K562 (cell line): ENCODE results near the gene CFD. TPM values are rescaled to one million over a fixed set of nuclear protein-coding genes. Genes with fewer than 3 reads are reported as not detected.
A peak's percentile ranks its signal among the peaks of the same experiment; 100 is the strongest.

Source experiments
- CTCFL ChIP-seq: IDR thresholded peaks from 2 replicates; pipeline ENCODE4 v1.6.1; 2011; ENCODE audit warnings: borderline replicate concordance, low read depth, mild to moderate bottlenecking, moderate library complexity, low read length; ENCODE audit not compliant: insufficient read depth, poor library complexity, severe bottlenecking
- CUX1 ChIP-seq: fragments of 200-800 bp; sonication (Bioruptor generic); IDR thresholded peaks from 2 replicates; pipeline ENCODE4 v1.6.1; 2016; ENCODE audit warnings: missing genetic modification characterization, missing compliant biosample characterization
- DLX4 ChIP-seq: fragments of 250-450 bp; sonication (Bioruptor Pico); IDR thresholded peaks from 2 replicates; pipeline ENCODE4 v1.6.1; 2021; ENCODE audit warnings: mild to moderate bottlenecking
- FOXA1 ChIP-seq: fragments of 450-650 bp; IDR thresholded peaks from 2 replicates; pipeline ENCODE4 v1.6.1; 2016; ENCODE audit warnings: mild to moderate bottlenecking, borderline replicate concordance
- KDM1A ChIP-seq, 2 experiments: fragments of 450-650 bp; IDR thresholded peaks; 2 replicates each; pipeline ENCODE4 v1.6.1; 2016; ENCODE audit warnings: mild to moderate bottlenecking in 2 of 2
- POLR2B ChIP-seq: fragments of 450-650 bp; IDR thresholded peaks from 2 replicates; pipeline ENCODE4 v1.6.1; 2018; ENCODE audit warnings: low read depth; ENCODE audit not compliant: partially characterized antibody
- RAD51 ChIP-seq: fragments of 450-650 bp; IDR thresholded peaks from 2 replicates; pipeline ENCODE4 v1.7.1; 2016; ENCODE audit warnings: low read depth, mild to moderate bottlenecking, borderline replicate concordance
- RBM17 ChIP-seq: fragments of 200-400 bp; formaldehyde crosslinking; IDR thresholded peaks from 2 replicates; pipeline ENCODE4 v1.6.1; 2017; ENCODE audit warnings: low read depth, mild to moderate bottlenecking, low read length, borderline replicate concordance
- RBM22 ChIP-seq: fragments of 200-400 bp; formaldehyde crosslinking; IDR thresholded peaks from 2 replicates; pipeline ENCODE4 v1.6.1; 2018; ENCODE audit warnings: low read length, low read depth; ENCODE audit not compliant: poor library complexity, severe bottlenecking
- RCOR1 ChIP-seq, 2 experiments: IDR thresholded peaks; 2 replicates each; pipeline ENCODE4 v1.6.1; 2012; ENCODE audit warnings: low read depth in 2 of 2, low read length in 2 of 2, borderline replicate concordance in 1 of 2, improper control_type of control experiment in 1 of 2
- RNF219 ChIP-seq: fragments of 250-450 bp; sonication (Bioruptor Pico); IDR thresholded peaks from 2 replicates; pipeline ENCODE4 v1.5.0; 2022; ENCODE audit warnings: mild to moderate bottlenecking
- SAFB2 ChIP-seq: fragments of 200-400 bp; formaldehyde crosslinking; IDR thresholded peaks from 2 replicates; pipeline ENCODE4 v1.6.1; 2018; ENCODE audit warnings: borderline replicate concordance, low read length, low read depth, moderate library complexity; ENCODE audit not compliant: severe bottlenecking
- ZBTB7A ChIP-seq: IDR thresholded peaks from 2 replicates; pipeline ENCODE4 v1.6.1; 2011; ENCODE audit warnings: low read depth, mild to moderate bottlenecking, low read length, moderate library complexity, borderline replicate concordance; ENCODE audit not compliant: control insufficient read depth
- ZNF140 ChIP-seq: fragments of 250-450 bp; sonication (Bioruptor Pico); IDR thresholded peaks from 2 replicates; pipeline ENCODE4 v1.8.0; 2021; ENCODE audit warnings: moderate library complexity, mild to moderate bottlenecking, inconsistent platforms
- ZNF75A ChIP-seq: fragments of 450-650 bp; formaldehyde crosslinking; IDR thresholded peaks from 2 replicates; pipeline ENCODE4 v1.4.0; 2020; ENCODE audit warnings: mild to moderate bottlenecking
- polyA plus RNA-seq, 8 experiments: library from polyadenylated mRNA; depleted of rRNA in 4 of 8; stranded (reverse) in 5 of 8; unstranded in 3 of 8; fragments of >200 nt; fragmentation: Nextera tagmentation in 2 of 8; fragmentation: Illumina TruSeq in 1 of 8; extraction: Ambion mirVana in 2 of 8; extraction: Trizol in 1 of 8; gene quantifications; 2 replicates each; pipeline versions ENCODE4 v1.2.1 to v1.2.3, GENCODE V29; 2011 to 2014; ENCODE audit warnings: inconsistent platforms in 1 of 8, missing spikeins in 1 of 8
- total RNA-seq, 7 experiments: library from RNA; depleted of rRNA in 6 of 7; stranded (reverse); fragments of >200 nt in 6 of 7; fragmentation: Illumina TruSeq in 2 of 7; extraction: Trizol in 2 of 7; gene quantifications; 2 replicates each; pipeline versions ENCODE4 v1.2.1 to v1.2.3, GENCODE V29; 2011 to 2021; ENCODE audit warnings: low replicate concordance in 1 of 7

Gene CFD
- total and polyA plus RNA-seq, 9 of the 15 experiments (the other 6 are each of a cell fraction or from before 2014, with no cell fraction given) = 0.52 to 59.4 (median 7.6) TPM

GRCh38 chr19:812049-812746, 47.3 kb upstream of the CFD start (continued):
- no peak for TF ChIP-seq CTCFL
- peak; percentile 85 for TF ChIP-seq RBM22
- TF ChIP-seq RBM17 = no peak
- no peak for TF ChIP-seq RCOR1 (IDR thresholded peaks at IDR 0.05; ENCODE audit: borderline replicate concordance in 1 of 2, low read depth in 2 of 2, low read length in 2 of 2)
- TF ChIP-seq POLR2B = peak; percentile 67
- TF ChIP-seq FOXA1 = no peak
- TF ChIP-seq ZBTB7A = peak; percentile 33; the same call in 1 of the 2 replicates
- no peak for TF ChIP-seq ZNF140 (CRISPR knock-in tag)
- TF ChIP-seq RNF219 (CRISPR knock-in tag) = no peak
- no peak for TF ChIP-seq ZNF75A (CRISPR knock-in tag)
- TF ChIP-seq RAD51 = no peak
- no peak for TF ChIP-seq CUX1 (CRISPR knock-in tag)
- TF ChIP-seq SAFB2 = no peak
- TF ChIP-seq KDM1A (IDR thresholded peaks at IDR 0.05) = no peak
- TF ChIP-seq DLX4 (CRISPR knock-in tag) = no peak
